Uterus (tissue), 2 donors: ENCODE data around the gene AKR7A2.

Source experiments
- POLR2A ChIP-seq, 2 donors: fragments of 450-650 bp; IDR thresholded peaks; one replicate each; pipeline ENCODE4 v1.6.1; 2016; ENCODE audit warnings: antibody characterized with exemption in 2 of 2, mild to moderate bottlenecking in 1 of 2, moderate library complexity in 1 of 2
- TF ChIP-seq, protein P1 (sequence below), 4 experiments: fragments of 200-600 bp in 2 of 4; fragments of 450-650 bp in 2 of 4; sonication (generic) in 2 of 4; IDR thresholded peaks; one replicate each; pipeline ENCODE4 v1.5.1; 2016 to 2019; ENCODE audit warnings: antibody characterized with exemption in 4 of 4, mild to moderate bottlenecking in 2 of 4, moderate library complexity in 1 of 4

DNA sequence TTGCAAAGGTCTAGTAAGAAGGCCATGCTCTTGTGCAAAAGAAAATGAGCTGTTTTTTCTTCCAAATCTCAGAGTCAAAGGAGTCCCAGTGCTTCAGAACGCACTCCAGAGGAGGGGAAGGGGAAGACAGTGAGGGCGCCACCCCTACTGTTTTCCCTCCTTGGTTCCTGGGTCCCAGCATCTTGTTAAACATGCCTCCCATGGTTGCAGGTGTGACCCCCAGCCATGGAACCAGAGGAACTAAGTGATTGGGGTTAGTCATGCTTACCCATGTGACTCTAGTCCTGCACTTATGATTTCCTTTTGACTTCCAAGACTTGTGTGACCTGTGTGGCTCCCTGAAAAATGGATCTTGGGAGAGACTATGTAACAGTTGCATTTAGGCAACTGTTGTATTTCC, 17.3 kb downstream of the AKR7A2 start:
- TF ChIP-seq, protein P1, sequence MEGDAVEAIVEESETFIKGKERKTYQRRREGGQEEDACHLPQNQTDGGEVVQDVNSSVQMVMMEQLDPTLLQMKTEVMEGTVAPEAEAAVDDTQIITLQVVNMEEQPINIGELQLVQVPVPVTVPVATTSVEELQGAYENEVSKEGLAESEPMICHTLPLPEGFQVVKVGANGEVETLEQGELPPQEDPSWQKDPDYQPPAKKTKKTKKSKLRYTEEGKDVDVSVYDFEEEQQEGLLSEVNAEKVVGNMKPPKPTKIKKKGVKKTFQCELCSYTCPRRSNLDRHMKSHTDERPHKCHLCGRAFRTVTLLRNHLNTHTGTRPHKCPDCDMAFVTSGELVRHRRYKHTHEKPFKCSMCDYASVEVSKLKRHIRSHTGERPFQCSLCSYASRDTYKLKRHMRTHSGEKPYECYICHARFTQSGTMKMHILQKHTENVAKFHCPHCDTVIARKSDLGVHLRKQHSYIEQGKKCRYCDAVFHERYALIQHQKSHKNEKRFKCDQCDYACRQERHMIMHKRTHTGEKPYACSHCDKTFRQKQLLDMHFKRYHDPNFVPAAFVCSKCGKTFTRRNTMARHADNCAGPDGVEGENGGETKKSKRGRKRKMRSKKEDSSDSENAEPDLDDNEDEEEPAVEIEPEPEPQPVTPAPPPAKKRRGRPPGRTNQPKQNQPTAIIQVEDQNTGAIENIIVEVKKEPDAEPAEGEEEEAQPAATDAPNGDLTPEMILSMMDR (IDR thresholded peaks at IDR 0.05), result no peak
- no peak for TF ChIP-seq POLR2A (IDR thresholded peaks at IDR 0.05)
